HUDEP-2 (cell line): ENCODE results near the gene RPRML.
"Not testable (repeated sequence)": the region's sequence is repeated elsewhere in the genome, so short reads cannot be mapped to it uniquely, and the experiment has no call there.

ENCODE experiments used
- DNase-seq, 76 experiments: peaks; one replicate each; lab custom pipeline; 2025; ENCODE audit not compliant: unreplicated experiment in 76 of 76; lab: John Stamatoyannopoulos, UW

The RPRML gene

DNA sequence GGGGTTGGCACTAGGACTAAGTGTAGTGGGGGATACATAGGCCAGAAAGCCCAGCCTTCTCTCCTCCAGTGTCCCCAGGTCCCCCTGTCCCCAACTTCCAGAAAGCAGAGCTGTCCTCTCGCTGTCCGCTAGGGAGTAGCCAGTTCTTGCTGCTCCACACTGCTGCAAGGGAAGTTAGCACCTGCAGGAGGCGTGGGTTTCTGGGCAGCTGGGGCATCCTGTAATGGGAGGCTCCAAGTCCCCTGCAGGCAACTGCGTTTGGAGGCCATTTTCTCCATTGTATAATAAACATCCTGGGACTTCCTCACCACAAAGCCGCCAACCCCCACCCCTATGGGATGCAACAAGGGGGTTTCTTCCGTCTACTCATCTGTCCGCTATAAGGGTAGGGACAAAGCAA is 1.7 kb downstream of the RPRML start:
- peak in 4 of 76 experiments; percentile 3 to 25 (median 11) for DNase-seq

DNA sequence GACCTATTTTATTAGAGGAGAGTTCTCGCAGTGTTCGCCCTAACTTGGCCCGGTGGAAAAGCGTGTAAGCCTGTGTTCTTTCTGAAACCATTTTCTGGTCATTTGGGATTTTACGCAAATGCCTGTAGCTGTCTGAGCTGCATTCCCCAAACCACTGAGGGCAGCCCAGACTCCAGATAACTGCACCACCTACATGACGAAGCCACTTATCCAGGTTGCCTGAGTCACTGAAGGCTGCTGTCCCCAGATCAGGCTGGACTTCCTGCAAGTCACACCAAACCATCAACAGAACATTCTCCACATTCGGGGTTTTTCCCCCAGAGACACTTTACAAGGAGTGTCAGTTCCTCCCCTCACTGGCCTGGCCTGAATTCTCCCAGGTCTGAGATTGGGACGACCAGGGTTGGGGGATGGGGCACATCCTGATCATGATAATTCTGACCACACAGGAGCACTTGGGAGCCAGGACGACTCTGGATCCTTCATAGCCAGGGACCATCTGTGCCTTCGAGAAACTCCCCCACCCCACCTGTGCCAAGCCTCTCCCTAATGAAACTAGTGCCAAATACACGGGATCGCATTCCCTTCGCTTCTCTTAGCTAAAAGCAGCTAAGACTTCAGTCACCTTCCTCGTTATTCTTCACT is 2.3 kb downstream of the RPRML start:
- peak in 9 of 76 experiments; percentile 2 to 28 (median 8) for DNase-seq

DNA sequence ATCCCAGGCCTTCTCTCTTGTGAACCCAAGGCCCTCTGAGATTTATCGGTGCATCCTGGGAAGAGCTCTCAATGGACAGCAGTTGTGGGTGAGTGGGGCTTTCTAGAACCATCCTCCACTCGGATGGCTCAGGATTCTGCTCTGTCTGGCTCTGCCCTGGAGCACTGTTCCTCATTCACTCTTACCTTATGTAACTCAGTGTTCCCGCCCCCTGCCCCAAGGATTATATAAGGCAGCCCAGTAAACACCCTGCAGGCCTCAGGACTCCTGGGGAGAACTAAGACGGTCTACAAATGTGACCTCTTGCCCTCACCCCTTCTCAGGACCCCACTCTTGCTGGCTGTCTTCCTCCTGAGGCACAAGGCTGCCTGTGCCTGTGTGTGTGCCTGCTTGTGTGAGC is 3.8 kb downstream of the RPRML start:
- DNase-seq: no peak

DNA sequence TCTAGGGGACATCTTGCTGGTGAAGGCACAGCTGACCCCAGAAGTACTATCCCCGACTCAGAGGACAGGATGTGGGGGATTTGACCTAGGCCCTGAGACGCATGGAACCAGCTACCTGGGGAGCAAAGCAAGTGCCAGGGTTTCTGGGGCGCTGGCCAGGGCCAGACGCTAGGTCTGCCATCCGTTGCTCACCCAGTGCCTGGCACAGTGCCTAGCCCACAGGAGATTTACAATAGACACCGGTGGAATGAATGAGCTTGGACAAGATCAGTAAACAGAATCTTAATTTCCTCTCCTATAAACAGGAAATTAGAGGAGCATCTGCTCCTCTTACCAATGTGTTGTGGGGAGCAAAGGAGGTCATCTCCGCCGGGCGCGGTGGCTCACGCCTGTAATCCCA is 5.0 kb downstream of the RPRML start:
- no peak for DNase-seq

DNA sequence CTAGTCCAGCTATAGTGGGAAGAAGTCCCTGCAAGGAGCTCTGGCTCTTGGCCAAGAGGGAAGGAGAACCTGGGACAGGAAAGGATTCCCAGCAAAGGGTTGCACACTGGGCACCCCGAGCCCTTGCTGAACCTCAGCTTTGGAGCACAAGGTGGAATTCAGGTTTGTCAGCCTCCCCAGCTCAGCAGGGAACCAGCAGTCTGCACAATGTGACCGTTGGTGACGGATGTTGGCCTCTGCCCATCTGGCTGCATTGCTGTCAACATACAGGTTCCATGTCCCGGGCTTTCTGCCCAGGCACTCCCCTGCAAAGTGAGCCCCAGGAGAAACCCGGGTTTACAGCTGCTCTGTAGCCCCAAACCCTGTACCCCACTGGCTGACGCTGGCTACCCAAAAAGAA is 6.7 kb downstream of the RPRML start:
- DNase-seq: no peak

DNA sequence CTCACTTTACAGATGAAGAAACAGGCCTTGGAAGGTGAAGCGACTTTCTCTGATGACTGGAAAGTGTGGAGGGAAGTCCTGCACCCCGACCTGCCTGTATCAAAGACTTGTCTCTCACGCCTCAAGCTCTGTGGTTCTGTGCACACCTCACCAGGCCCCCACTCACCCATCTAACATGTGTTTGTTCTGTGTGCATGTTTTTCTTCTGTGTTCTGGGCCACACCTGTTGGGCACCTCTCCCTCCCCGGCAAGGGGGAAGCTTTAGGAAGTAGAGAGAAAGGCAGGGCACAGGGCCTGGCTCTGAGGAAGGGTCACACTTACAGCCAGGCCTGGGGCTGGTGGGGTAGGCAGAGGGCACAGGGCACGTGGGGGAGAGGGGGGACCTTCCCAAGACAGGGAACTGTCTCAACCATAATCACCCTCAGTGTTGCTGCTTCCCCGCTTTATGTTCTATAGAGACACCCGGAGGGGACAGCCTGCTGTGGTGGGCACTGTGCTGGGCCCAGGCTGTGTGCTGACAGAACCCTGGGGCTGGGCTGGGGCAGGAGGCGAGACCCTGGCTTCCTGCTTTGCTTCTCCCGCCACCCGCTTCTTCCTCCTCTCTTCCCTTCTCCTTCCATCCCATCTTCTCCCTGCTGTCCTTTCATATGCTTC is 7.3 kb downstream of the RPRML start:
- no peak for DNase-seq

DNA sequence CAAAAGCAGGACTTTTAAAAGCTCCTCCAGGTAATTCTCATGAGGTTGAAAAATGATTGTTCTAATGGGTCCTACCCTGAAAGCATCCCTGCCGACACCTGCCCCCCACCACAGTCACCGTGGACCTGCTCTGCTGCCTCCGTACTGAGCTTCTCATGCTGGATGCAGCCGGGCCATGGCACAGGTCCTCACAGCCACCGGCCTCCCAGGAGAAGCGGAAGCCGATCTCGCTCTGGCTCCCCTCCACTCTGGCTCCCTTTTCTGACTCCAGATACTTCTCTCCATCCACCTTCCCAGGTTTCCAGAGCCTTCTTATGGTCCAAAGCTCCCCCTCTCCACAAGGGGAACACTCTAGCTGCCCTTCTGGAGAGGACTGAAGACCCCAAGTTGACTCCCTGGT is 10.2 kb downstream of the RPRML start:
- DNase-seq: no peak

DNA sequence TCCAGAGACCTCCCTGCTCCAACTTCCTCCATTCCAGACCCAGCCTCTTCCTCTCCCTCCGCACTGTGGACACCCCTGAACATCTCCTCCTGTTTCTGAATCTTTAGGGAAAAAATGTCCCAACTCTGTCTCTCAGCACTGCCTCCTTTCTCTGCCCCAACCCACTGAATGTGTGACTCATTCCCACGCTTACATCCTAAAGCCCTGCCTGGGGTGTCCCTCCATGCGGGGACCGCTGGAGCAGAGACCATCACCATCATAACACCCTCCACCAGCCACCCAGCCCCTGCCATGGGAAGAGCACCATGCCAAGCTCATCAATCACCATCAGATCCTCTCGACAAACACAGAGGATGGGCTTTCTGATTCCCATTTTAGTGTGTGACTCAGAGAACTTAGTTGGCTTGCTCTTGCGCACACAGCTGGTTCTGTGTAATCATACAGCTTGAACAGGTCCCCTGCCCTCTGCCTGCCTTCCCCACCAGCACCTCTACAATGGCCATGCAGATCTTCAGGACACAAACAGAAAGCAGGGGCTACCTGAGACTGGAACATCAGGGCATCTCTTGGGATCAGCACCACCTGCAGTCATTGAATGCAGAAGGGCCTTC is 10.7 kb downstream of the RPRML start:
- no peak for DNase-seq

DNA sequence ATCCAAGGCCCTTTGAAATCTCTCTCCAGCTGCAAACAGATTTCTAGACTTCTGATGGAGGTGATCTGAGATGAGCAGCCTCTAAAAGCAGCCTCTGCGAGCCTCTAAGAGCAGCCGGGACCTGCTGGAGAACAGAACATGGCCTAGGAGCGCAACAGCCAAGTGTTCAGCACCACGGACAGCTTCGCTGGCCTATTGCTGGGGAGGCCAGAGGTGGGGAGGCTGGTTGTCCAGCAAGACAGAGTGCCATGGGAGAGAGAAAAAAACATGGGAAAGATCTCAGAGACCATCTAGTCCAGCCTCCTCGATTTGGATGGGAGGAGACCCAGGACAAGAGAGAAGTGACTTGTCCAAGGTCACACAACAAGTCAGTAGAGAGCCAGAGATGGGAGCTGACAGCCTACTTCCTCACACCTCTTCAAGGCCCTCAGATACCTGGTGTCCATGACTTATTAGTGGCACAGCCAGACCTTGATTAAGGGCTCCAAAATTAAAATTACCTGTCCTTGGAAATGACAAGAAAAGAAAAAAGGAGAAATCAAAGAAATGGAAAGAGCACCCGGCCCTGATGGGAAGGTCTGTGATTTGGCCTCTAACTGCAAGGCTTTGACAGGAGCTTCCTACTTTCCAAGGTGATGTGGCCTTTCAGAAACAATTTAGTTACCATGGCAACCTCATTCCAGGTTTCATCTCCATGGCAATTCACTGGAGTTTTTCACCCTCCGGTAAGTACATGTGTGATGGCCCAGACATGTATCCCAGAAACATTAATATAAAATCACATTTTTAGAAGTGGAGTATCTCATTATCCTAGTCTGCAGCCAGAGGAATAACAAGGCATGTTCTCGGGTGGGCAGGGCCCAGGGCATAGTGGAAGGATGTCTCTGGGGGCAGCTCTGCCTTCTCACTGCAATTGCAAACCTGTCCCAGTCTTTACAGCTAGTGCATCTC is 14.5 kb downstream of the RPRML start:
- peak in 8 of 76 experiments; percentile 5 to 42 (median 22) for DNase-seq

DNA sequence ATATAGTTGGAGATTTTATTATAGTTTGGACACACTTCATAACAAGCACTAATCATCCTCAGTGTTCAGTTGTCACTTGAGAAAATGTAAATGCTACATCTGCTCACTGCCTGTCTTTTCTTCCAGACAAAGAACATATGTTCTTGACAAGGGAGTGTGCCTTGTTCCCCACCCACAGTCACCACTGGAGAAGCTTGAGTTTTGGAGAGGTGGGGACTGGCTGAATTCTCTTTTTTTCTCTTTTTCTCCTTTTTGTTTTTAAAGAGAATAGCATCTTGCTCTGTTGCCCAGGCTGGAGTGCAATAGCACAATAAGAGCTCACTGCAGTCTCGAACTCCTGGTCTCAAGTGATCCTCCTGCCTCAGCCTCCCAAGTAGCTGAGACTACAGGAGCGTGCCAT is 15.5 kb downstream of the RPRML start:
- DNase-seq: no peak

DNA sequence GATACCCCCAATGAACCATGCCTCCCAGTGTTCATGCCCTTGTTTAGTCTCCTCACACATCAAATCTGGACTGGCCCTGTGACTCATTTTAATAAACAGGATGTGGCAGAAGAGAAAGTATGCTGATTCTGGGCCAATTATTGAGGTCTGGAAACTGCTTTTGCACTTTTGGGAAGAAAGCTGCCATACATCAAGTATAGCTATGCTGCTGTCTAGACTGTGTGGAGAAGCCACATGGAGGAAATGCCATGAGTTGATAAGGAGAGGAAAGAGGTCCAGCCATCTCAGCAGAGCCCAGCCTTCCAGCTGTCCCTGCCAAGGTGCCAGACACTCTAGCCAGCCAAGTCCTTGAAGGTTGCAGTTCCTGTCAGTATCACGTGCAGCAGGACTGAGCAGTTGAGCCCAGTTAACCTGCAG is 16.7 kb downstream of the RPRML start:
- DNase-seq: no peak

DNA sequence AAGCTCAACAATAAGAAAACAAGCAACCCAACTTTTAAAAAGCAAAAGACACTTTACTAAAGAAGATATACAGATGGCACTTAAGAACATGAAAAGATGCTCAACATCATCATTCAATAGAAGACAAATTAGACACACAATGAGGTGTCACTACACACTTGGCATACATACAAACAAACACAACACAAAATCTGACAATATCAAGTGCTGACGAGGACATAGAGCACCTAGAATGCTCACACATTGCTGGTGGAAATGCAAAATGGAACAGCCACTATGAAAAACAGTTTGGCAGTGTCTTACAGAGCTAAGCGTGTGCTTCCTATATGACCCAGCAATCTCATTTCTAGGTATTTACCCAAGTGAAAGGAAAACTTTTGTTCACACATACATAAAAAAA is 18.9 kb downstream of the RPRML start:
- DNase-seq: no peak

DNA sequence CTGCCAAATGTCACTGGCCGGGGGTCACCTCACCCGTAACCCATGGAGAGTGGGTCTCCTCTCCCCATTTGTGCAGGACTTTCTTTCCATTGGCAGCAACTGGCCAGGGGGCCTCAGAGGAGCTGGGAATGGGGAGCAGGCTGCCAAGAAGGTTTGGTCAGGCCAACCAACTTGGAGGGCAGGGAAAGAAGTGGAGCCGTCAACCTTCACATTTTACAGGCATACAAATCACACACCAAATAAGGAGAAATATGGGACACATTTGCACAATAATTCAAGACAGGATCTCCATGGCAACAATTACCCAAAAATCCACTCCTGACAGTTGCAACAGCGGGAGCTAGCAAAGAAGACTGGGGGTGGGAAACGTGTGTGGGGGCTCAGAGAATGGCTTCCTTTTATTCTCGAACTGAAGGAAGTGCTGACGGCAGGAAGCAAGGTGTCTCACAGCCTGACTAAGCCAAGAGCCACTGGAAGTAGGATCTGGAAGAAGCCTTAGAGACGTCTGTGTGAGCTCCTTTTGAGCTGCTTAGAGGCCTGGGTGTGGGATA is 20.9 kb downstream of the RPRML start:
- no peak for DNase-seq

DNA sequence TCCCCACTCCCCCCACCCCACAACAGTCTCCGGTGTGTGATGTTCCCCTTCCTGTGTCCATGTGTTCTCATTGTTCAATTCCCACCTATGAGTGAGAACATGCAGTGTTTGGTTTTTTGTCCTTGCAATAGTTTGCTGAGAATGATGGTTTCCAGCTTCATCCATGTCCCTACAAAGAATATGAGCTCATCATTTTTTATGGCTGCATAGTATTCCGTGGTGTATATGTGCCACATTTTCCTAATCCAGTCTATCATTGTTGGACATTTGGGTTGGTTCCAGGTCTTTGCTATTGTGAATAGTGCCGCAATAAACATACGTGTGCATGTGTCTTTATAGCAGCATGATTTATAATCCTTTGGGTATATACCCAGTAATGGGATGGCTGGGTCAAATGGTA is 25.9 kb downstream of the RPRML start:
- DNase-seq: not testable (repeated sequence)

DNA sequence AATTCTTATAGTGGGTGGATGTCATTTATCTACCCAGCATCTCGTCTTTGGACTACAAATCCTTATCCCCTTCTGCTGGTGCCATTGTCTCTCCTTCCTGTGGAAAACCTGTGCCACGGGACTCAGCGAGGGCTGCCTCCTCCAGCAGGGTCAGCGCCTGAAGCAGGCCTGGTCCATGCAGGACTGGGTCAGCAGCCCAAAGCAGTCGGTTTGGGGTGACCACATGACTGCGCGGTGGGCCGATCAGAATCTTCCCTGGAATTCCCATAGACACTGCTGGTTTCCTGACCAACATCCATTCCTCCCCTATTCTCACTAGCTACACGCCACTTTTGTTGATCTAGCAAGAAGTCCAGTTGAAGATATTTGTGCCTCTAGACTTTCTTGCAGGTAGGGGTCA is 26.9 kb downstream of the RPRML start:
- no peak for DNase-seq

DNA sequence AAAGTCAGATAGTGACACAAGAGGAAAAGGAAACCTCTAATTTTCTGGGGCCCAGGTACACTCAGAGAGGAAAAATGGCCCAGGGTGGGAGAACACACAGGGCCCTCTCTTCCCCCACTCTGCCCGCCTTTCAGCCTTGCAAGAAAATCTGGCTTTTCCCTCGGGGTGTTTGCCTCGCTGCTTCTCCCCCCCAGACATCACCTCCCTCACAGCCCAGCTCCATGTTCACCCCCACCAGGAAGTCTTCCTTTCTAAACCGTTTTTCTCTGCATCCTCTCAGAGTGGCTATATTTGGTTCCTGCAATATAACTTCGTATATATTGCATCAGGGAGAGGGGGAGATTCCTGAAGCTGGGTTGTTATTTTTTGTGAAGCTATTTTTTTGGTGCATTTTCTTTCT is 27.3 kb downstream of the RPRML start:
- DNase-seq: no peak

DNA sequence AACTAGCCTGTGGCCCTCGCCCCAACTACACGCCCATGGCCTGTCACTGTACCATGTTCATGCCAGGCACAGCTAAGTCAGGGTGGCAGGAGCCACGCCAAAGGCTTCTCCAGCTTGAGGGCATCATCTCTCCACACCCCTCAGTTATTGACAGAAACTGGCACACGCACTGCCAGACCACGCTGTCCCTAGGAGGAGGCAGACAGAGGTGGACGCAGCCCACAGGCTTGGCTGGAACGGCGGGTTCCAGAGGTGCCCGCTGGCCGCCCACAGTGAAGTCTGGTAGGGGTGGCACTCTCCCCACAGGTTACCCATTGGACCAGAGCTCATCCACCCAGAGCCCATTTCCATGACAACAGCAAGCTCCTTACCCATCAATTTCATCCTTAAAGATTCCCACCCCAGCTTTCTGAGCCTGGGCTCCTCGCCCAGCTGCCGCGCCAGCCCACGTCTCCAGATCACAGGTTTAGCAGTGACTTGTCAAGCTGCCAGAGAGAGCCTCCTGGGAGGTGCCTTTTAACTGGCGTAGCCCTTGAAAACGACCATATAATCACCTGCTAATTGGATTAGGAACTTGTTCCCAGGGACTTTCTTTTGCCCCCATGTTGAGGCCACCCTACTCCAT is 27.9 kb downstream of the RPRML start:
- no peak for DNase-seq

DNA sequence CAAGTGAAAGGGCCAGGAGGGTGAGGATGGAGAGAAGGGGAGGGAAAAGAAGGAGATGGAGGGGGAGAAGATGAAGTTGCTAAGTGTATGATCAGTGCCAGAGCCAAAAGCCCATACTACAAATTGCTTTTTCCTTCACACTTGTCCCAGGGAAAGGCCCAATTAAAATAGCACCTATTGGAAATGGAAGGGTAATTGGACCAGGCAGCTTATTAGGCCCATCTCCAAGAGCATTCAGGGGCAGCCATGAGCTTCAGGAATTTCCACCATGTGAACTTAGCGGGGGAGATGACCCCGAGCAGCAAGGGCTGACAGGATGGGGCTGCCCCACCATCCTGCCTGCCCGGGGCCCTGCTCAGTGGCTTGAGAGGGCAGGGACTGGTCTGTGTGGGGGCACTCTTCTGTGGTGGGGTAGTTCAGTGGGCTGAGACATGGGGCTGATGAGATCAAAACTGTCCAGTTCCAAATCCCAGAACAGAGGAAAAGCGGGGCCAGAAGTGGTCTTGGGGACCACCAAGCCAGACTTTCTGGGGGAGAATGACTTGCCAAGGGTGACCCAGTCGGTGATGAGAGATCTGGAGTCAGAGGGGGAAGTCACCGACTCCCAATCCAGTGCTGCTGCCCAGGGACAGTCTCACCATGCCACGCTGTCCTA is 28.6 kb downstream of the RPRML start:
- DNase-seq: no peak

DNA sequence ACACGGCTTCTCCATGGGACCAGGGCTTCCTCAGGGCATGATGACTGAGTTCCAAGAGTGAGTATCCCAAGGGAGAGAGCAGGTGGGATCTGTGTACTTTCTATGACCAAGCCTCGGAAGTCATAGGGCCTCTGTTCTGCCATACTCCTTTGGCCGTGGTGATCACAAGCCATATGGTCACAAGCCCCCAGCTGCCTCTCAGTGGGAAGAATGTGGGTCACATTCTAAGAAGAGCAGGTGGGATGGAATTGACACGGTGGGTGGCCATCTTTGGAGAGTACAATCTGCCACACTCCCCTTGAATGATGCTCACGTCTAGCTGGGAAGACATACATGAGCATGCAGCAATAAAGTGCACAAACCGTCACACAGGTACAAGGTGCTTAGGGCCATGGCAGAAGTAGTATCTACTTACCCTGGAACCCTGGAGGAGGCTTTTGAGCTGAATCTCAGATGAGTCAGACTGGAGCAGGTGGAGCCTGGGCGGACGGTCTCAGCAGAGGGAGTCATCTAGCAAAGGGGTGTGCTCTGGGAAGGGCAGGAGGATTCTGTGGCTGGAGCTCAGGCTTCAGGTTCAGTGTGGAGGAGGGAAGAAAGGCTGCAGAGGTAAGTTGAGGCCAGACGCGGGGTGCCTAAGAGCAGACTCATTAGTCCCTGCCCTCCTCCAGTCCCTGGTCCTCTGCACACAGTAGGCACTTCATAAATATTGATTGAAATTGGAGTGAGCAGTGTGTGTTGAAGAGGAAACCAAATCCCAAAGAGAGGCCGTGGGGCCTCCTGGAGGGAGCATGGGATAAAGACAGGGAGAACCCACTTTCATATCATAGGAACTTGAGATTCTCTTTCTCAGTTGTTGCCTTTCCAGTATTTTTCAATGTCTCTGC is 29.5 kb downstream of the RPRML start:
- DNase-seq: no peak
